ENCODE measurements around the gene AXIN2. TPM values are rescaled to one million over a fixed set of nuclear protein-coding genes. Genes with fewer than 3 reads are reported as not detected.
"Not testable (repeated sequence)": the region's sequence is repeated elsewhere in the genome, so short reads cannot be mapped to it uniquely, and the experiment has no call there.

Gene AXIN2
- total RNA-seq, 1 donor from 2014 or later, result 106 TPM

- DNase-seq (ENCODE audit: low spot score), result no peak
These were observed 22.5 kb downstream of the AXIN2 start for GRCh38 chr17:65538675-65539529.

GRCh38 chr17:65537845-65538674 lies 23.4 kb downstream of the AXIN2 start:
- no peak for DNase-seq (ENCODE audit: low spot score)

GRCh38 chr17:65537343-65537844 lies 24.1 kb downstream of the AXIN2 start:
- DNase-seq (ENCODE audit: low spot score), result no peak

GRCh38 chr17:65536573-65537342 lies 24.7 kb downstream of the AXIN2 start:
- no peak for DNase-seq (ENCODE audit: low spot score)

GRCh38 chr17:65535777-65536572 lies 25.5 kb downstream of the AXIN2 start:
- no peak for DNase-seq (ENCODE audit: low spot score)

GRCh38 chr17:65533852-65534457 lies 27.5 kb downstream of the AXIN2 start:
- DNase-seq (ENCODE audit: low spot score), result no peak

GRCh38 chr17:65533056-65533745 lies 28.2 kb downstream of the AXIN2 start:
- no peak for DNase-seq (ENCODE audit: low spot score)

GRCh38 chr17:65532101-65532890 lies 29.2 kb downstream of the AXIN2 start:
- peak; percentile 86 for DNase-seq (ENCODE audit: low spot score)

- peak; percentile 95 for DNase-seq (ENCODE audit: low spot score)
These were observed 30.0 kb downstream of the AXIN2 start for GRCh38 chr17:65531256-65532100.

- DNase-seq (ENCODE audit: low spot score), result no peak
These were observed 30.8 kb downstream of the AXIN2 start for GRCh38 chr17:65530523-65531255.

GRCh38 chr17:65529761-65530522 lies 31.5 kb downstream of the AXIN2 start:
- DNase-seq (ENCODE audit: low spot score), result no peak

GRCh38 chr17:65529040-65529633 lies 32.3 kb downstream of the AXIN2 start:
- no peak for DNase-seq (ENCODE audit: low spot score)

GRCh38 chr17:65527857-65528591 lies 33.4 kb downstream of the AXIN2 start:
- DNase-seq (ENCODE audit: low spot score), result no peak

- no peak for DNase-seq (ENCODE audit: low spot score)
These were observed 34.1 kb downstream of the AXIN2 start for GRCh38 chr17:65527381-65527780.

- not testable (repeated sequence) for DNase-seq (ENCODE audit: low spot score)
These were observed 34.6 kb downstream of the AXIN2 start for GRCh38 chr17:65526854-65527253.
